Muscle of back (tissue), 11 donors: ENCODE measurements around the gene ODC1. TPM values are rescaled to one million over a fixed set of nuclear protein-coding genes. Genes with fewer than 3 reads are reported as not detected.
"Not testable (repeated sequence)": the region's sequence is repeated elsewhere in the genome, so short reads cannot be mapped to it uniquely, and the experiment has no call there.

Experiments used
- DNase-seq, 3 donors: peaks; one replicate each; pipeline versions ENCODE4 v3.0.0 to v3.0.0-alpha.2; 2013
- polyA plus RNA-seq, 10 donors: library from polyadenylated mRNA; unstranded; fragments of 120-200 nt; gene quantifications; one replicate each; pipeline ENCODE4 v1.2.1, GENCODE V29; 2013; ENCODE audit not compliant: insufficient read length in 10 of 10

ODC1 gene
- polyA plus RNA-seq, 10 donors = 88.0 to 128 (median 109) TPM

GRCh38 chr2:10457846-10458598, 9.9 kb upstream of the ODC1 start:
- peak in 1 of 3 donors; percentile 54 for DNase-seq

- not testable (repeated sequence) for DNase-seq
Observed at GRCh38 chr2:10457195-10457594, 9.1 kb upstream of the ODC1 start.

- DNase-seq = no peak
Observed at GRCh38 chr2:10454505-10454904, 6.4 kb upstream of the ODC1 start.

GRCh38 chr2:10453905-10454298, 5.8 kb upstream of the ODC1 start:
- DNase-seq = no peak

GRCh38 chr2:10452956-10453904, 5.1 kb upstream of the ODC1 start:
- no peak for DNase-seq

GRCh38 chr2:10452312-10452711, 4.2 kb upstream of the ODC1 start:
- no peak for DNase-seq

- no peak for DNase-seq
Observed at GRCh38 chr2:10451819-10452218, 3.7 kb upstream of the ODC1 start.

GRCh38 chr2:10449838-10450691, 1.9 kb upstream of the ODC1 start:
- DNase-seq = no peak

- no peak for DNase-seq
Observed at GRCh38 chr2:10449486-10449831, 1.3 kb upstream of the ODC1 start.

- peak; percentile 93 to 96 (median 94) for DNase-seq
Observed at GRCh38 chr2:10448576-10449485, 704 bp upstream of the ODC1 start.

- peak; percentile 30 to 86 (median 65) for DNase-seq
Observed at GRCh38 chr2:10447300-10447894, 730 bp downstream of the ODC1 start.

- no peak for DNase-seq
Observed at GRCh38 chr2:10446631-10447030, 1.5 kb downstream of the ODC1 start.

GRCh38 chr2:10444463-10444862, 3.7 kb downstream of the ODC1 start:
- DNase-seq = no peak

- DNase-seq = not testable (repeated sequence)
Observed at GRCh38 chr2:10442469-10443126, 5.5 kb downstream of the ODC1 start.

GRCh38 chr2:10441948-10442347, 6.2 kb downstream of the ODC1 start:
- DNase-seq = no peak

GRCh38 chr2:10440736-10441135, 7.4 kb downstream of the ODC1 start:
- no peak for DNase-seq

GRCh38 chr2:10439971-10440370, 8.2 kb downstream of the ODC1 start:
- no peak for DNase-seq

- no peak for DNase-seq
Observed at GRCh38 chr2:10439185-10439879, 8.8 kb downstream of the ODC1 start.

- DNase-seq = no peak
Observed at GRCh38 chr2:10438688-10439087, 9.4 kb downstream of the ODC1 start.
